Lung microvascular endothelial cell (primary cell): ENCODE results near the gene TMEM129. TPM values are rescaled to one million over a fixed set of nuclear protein-coding genes. Genes with fewer than 3 reads are reported as not detected.

ENCODE experiments used
- DNase-seq, 2 donors: peaks; one replicate each; pipeline versions ENCODE4 v3.0.0 to v3.0.0-alpha.2; 2010; ENCODE audit warnings: low read depth in 2 of 2
- total RNA-seq: library from RNA; depleted of rRNA; stranded (reverse); fragments of >200 nt; gene quantifications from 2 replicates; pipeline ENCODE4 v1.2.1, GENCODE V29; 2014

Gene TMEM129
- total RNA-seq, 1 donor from 2014 or later = 30.8 TPM

- DNase-seq = no peak
These were observed 785 bp upstream of the TMEM129 start for GRCh38 chr4:1721666-1722550.

DNA sequence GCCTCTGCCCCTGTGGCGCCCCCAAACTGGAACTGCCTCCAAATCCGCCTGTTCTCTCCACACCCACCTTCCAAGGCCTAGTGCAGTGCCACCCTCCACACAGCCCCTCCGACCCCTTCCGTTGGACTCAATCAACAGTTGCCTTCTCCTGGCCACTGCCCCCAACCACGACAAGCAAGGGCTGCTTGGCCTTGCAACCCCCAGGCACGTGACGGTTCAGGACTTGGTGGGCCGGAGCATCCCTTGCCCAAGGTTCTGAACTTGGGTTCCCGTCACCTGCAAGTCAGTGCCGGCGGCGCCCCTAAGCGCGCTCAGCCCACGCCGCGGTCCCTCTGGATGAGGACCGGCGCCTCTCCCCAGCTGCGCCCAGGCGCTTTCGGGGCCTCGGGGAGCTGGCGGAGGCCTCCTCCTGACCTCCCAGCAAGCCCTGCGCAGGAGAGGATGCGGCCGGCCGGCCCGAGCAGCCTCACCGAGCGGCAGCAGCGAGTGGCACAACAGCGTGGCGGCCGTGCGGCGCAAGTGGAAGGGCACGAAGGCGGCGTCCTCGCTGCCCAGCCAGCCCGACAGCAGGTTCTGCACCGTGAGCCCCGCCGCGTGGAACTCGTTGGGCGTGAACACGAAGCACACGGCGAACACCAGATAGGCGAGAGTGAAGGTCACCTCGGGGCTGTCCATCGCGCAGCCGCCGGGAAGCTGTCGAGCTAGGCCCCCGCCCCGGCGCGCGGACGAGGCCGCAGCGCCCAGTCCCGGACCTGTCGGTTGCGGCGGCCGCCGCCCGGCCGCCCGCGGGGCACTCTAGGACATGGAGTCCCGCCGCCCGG is 750 bp downstream of the TMEM129 start:
- peak; percentile 55 to 58 for DNase-seq

- peak in 1 of 2 donors; percentile 34 for DNase-seq
These were observed 2.9 kb downstream of the TMEM129 start for GRCh38 chr4:1718095-1718850.

DNA sequence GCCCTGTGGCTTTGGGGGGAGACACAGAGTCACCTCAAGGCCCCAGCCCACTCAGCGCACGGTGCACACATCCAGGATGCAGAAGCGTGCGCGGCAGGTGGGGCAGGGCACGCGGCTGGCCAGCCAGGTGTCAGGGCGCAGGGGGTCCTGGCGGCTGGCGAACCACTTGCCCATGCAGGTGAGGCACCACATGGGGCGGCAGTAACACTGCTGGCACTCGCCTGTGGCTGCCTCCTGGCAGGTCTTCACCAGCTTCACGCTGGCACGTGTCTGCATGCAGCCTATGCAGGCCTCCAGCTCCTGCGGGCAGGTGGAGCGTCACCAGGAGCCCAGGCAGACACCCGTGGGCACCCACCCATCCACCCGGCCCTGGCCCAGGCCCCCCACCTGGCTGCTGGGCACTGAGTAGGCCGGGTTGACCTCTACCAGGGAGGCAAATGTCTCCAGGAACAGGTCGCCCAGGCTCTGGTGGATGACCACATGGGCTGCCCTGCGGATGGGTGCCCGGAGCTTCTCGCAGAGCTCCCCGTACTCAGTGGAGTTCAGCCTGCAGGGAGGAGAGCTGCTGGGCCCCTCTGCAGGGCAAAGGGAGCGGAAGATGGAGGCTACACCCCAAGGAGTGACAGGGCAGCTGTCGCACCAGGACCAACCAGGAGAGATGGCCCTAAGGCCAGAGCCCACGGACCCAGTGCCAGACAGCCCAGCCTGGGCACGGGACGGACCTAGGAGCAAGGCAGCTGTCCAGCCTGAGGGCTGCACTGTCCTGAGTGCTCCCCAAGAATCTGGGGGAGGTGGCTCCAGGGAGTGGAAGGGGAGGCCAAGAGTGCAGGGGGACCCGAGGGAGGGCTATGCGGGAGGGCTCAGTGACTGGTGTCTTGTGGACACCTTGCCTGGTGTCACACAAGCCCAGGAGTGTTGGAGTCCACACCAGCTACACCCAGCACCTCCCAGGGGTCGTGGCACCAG is 3.7 kb downstream of the TMEM129 start:
- DNase-seq = no peak

DNA sequence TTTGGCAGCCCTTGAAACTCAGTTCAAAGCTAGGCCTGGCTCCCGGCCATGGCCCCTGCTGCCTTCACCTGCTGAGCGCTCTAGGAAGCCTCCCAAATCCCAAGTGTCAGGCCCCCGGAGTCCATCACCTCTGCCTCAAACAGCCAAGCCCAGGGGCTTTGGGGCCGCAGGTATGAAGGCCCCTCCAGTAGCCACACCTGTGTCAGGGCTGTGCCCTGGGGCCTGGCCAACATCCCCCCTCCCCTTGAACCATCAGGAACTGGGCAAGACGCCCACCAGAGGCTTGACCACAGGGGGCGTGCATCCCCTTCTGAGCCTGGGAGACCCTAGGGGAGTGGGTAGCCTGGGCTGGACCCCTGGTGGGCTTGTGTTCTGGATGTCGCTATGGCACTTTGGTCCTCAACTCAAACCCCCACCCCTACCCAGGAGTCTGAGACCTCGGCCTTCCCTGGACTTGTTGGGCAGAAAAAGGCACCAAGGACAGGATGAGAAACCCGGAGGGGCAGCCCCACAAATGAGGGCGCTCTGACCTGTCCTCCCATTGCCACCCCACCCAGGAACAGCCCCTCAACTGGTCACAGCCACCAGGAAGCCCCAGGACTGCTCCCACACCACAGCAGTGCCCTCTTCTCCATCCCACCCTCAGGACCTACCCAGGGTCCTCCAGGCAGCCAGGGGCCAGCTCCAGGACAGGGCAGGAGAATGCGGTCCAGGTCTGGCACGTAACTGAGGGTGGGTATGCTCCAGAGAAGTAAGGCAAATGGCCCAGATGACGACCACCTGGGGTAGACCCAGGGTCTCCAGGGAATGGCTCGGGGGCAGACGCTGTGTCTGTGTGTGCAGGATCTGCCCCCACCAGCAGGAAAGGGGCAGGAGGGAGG is 4.8 kb downstream of the TMEM129 start:
- no peak for DNase-seq

- peak in 1 of 2 donors; percentile 54 for DNase-seq
These were observed 5.9 kb downstream of the TMEM129 start for GRCh38 chr4:1715002-1715758.

GRCh38 chr4:1714303-1715001 is 6.7 kb downstream of the TMEM129 start:
- DNase-seq = peak in 1 of 2 donors; percentile 29

DNA sequence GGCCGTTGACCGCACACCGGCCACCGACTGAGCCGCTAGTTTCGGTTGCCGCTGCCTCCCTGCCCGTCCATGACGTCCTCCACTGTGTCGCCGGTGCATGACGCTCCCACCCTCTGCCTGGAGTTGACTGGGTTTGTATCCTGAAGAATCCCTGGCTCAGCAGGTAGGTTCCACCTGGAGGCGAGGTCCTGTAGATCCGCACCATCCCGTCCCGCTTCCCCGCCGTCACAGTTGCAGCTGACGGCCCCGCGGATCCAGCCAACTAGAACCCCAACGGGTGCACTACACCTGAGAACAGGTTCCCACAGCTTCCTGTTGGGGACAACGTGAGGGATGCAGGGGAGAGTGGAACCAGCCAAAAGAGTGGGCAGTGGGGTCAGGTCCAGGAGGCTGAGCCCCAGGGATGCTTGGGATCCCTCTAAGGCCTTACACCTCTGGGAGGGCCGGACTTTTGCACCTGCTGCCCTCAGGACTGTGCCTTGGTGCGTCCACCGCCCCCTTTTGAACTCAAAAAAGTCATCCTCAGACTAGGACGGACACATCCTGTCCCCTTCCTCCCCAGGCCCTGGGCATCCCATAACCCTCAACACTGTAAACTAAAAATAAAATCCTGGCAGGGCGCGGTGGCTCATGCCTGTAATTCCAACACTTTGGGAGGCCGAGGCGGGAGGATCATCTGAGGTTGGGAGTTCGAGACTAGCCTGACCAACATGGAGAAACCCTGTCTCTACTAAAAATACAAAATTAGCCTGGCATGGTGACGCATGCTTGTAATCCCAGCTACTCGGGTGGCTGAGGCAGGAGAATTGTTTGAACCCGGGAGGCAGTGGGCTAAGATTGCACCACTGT is 7.9 kb downstream of the TMEM129 start:
- no peak for DNase-seq

DNA sequence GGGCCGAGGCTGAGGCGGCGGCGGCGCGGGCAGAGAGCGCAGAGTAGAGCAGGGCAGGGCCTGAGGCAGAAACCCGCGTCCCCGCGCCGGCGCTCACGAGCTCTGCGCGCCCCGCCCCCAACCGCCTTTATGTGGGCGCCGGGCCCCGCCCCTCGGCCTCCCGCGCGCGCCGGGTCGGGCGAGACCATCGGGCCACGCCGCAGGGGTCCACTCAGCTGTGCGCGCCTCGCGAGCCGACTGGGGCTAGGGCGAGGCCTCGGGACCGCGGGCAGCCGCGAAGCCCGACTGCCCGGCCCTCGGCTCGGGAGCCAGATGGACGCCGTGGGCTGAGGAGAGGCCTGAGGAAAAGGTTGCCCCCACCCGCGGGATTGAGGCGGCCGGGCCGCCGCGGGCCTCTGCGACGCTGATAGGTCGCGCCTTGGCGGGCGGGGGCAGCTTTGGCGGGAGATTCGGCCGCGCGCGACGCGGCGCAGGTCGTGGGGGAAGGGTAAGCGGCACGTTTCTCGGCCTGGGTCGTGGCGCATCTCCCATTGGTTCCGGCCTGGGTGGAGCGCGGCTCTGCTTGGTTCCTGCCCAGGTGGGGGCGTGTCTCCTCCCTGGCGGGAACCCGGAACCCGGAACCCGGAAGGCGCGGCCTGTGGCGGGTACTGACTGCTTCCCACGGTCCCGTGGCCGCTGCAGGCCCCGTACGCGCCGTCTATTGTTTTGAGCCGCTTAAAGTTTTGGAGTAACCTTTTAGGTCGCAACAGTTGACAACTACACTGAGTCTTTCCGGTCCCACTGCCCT is 8.7 kb downstream of the TMEM129 start, which contains the start of gene SLBP:
Gene SLBP (minus strand): TSS at position 104 of the 787 bp plus-strand sequence. CDS start 131 bp downstream, outside the sequence.
- peak; percentile 93 to 97 for DNase-seq

DNA sequence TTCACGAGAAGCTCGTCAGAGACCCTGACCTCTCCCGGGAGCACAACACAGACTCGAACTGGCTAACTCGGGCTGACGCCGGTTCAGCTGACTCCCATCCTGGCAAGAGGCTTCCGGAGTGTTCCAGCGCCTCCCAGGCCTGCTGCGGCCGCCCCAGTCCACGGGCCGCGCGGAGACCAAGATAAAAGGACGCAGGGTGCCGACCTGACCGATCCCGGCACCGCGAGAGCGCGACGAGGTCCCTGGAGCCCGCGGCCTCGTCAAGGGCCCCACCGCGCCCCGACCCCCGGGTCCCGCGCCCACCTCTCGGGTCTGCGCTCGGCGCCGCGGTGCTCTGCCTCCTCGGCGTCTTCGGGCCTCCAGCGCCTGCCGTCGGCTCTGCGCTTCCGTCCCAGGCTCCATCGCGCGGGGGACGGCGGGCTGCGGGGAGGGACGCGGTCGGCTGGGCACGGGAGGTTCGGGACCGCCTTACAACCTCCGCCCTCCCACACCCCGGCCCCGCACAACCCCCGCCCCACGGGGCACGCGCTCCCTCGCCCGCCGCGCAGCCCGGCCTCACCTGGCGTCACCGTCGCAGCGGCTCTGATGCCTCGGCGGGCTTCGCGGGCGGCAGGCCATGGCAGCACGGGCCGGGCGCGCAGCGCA is 9.4 kb downstream of the TMEM129 start:
- peak; percentile 72 to 77 for DNase-seq

DNA sequence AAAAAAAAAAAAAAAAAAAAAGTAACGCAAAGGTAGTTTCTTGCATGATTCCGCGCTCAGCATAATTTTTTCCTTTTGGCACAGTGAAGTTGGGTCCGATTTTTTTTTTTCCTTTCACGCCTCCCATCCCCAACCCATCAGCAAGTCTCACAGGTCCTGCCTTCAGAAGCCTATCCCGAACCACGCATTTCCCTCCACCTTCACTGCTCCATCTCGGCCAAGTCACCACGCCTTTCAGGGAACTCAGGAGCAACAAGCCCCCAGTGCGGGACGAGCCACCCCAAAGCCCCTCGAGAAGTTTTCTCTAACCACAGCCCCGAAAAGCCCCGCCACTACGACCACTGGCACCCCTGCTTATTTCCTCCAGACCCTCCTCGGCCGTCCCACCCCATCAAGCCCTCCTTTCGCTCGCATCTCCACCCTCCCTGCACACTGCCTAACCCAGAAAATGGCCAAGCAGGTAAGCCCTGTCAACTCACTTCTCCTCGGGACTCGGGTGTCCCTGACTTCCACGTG is 10.0 kb downstream of the TMEM129 start:
- DNase-seq = no peak

- DNase-seq = no peak
These were observed 12.5 kb downstream of the TMEM129 start for GRCh38 chr4:1708581-1708980.

GRCh38 chr4:1706358-1706757 is 14.8 kb downstream of the TMEM129 start:
- no peak for DNase-seq

DNA sequence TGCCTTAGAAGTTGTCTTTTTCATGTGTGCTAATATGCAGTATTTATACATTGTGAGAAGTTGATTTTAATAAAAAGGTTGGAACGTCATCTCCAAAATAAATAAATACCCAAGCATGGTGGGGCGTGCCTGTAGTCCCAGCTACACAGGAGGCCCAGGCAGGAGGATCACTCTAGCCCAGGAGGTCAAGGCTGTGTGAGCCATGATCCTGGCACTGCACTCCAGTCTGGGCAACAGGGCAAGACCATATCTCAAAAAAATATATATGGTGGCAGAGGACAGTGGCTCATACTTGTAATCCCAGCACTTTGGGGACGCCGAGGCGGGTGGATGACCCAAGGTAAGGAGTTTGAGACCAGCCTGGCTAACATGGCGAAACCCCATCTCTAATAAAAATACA is 15.4 kb downstream of the TMEM129 start:
- no peak for DNase-seq

GRCh38 chr4:1703867-1704266 is 17.3 kb downstream of the TMEM129 start:
- no peak for DNase-seq
